ENCODE data around the gene IFITM5.

The IFITM5 gene

DNA sequence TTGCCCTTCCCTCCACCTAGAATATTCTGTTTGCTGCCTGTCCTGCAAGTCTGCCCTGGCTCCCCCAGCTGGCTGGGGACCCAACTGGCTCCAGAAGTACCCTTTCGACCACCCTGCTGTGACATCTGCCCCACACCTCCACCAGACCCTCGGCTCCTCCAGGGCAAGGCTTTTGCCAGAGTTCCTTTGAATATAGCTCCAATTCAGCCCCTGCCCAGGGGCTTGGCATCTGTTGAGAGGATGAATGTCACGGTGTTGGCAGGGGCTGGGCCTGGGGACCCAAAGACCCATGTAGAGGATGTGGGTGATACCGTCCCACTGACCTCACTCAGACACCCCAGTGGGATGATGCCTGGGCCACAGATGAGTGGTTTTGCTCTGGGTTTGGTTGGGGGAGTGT, 17.2 kb downstream of the IFITM5 start:
- no peak for TF ChIP-seq CTCF (IDR thresholded peaks at IDR 0.05; ENCODE audit: low read depth, low read length)
- H3K27ac ChIP-seq, result no peak overlapping the region
- peaks cover 33% of the 10 kb centered on the region for H3K27me3 ChIP-seq (ENCODE audit: insufficient read depth, low read depth, severe bottlenecking)
- no peaks in the 10 kb centered on the region for H3K36me3 ChIP-seq
- no peaks in the 10 kb centered on the region for H3K9me3 ChIP-seq (ENCODE audit: severe bottlenecking)
- no peak for DNase-seq
- H3K4me3 ChIP-seq (ENCODE audit: low read depth, low read length), result no peak overlapping the region

- H3K27me3 ChIP-seq (ENCODE audit: insufficient read depth, low read depth, severe bottlenecking), result peaks cover 33% of the 10 kb centered on the region
- H3K27ac ChIP-seq, result no peak overlapping the region
- no peaks in the 10 kb centered on the region for H3K36me3 ChIP-seq
- H3K4me3 ChIP-seq (ENCODE audit: low read depth, low read length), result no peak overlapping the region
- no peak for DNase-seq
- no peak for TF ChIP-seq CTCF (IDR thresholded peaks at IDR 0.05; ENCODE audit: low read depth, low read length)
- H3K9me3 ChIP-seq (ENCODE audit: severe bottlenecking), result no peaks in the 10 kb centered on the region
These were observed 17.7 kb downstream of the IFITM5 start for GRCh38 chr11:281486-282161.

GRCh38 chr11:280706-281485, 18.4 kb downstream of the IFITM5 start:
- Histone ChIP-seq H3K9me3 (ENCODE audit: severe bottlenecking) (peaks cover 2% of the 10 kb centered on the region), H3K27ac (no peak overlapping the region), H3K27me3 (ENCODE audit: insufficient read depth, low read depth, severe bottlenecking) (peaks cover 33% of the 10 kb centered on the region), H3K36me3 (no peaks in the 10 kb centered on the region), H3K4me3 (ENCODE audit: low read depth, low read length) (peak overlapping the region; percentile 36)
- TF ChIP-seq CTCF (IDR thresholded peaks at IDR 0.05; ENCODE audit: low read depth, low read length), result no peak
- DNase-seq, result peak; percentile 11

GRCh38 chr11:279966-280705, 19.2 kb downstream of the IFITM5 start:
- H3K27ac ChIP-seq, result no peak overlapping the region
- H3K9me3 ChIP-seq (ENCODE audit: severe bottlenecking), result peaks cover 2% of the 10 kb centered on the region
- TF ChIP-seq CTCF (IDR thresholded peaks at IDR 0.05; ENCODE audit: low read depth, low read length), result 0 out of 2 replicates have a peak, but pooled peaks have one; percentile 2
- peak overlapping the region; percentile 36 for H3K4me3 ChIP-seq (ENCODE audit: low read depth, low read length)
- H3K27me3 ChIP-seq (ENCODE audit: insufficient read depth, low read depth, severe bottlenecking), result peaks cover 33% of the 10 kb centered on the region
- no peaks in the 10 kb centered on the region for H3K36me3 ChIP-seq
- DNase-seq, result peak; percentile 20

- peaks cover 2% of the 10 kb centered on the region for H3K9me3 ChIP-seq (ENCODE audit: severe bottlenecking)
- no peak overlapping the region for H3K4me3 ChIP-seq (ENCODE audit: low read depth, low read length)
- H3K27ac ChIP-seq, result no peak overlapping the region
- no peak for TF ChIP-seq CTCF (IDR thresholded peaks at IDR 0.05; ENCODE audit: low read depth, low read length)
- no peaks in the 10 kb centered on the region for H3K36me3 ChIP-seq
- no peak for DNase-seq
- peaks cover 33% of the 10 kb centered on the region for H3K27me3 ChIP-seq (ENCODE audit: insufficient read depth, low read depth, severe bottlenecking)
These were observed 20.0 kb downstream of the IFITM5 start for GRCh38 chr11:279040-279965.
